WTC11 (cell line): Measurements from ENCODE around the gene MRPS23.

Experiments used
- CTCF ChIP-seq: fragments of 200-600 bp; IDR thresholded peaks from 2 replicates; pipeline ENCODE4 v1.8.0; 2022; ENCODE audit warnings: antibody characterized with exemption
- NFE2L1 ChIP-seq: sonication (generic); formaldehyde crosslinking; IDR thresholded peaks from 2 replicates; pipeline ENCODE4 v1.8.1; 2023; ENCODE audit warnings: missing genetic modification reagents
- PRDM15 ChIP-seq: sonication (generic); formaldehyde crosslinking; IDR thresholded peaks from 2 replicates; pipeline ENCODE4 v1.8.0; 2022; ENCODE audit warnings: missing genetic modification reagents
- SP1 ChIP-seq: sonication (generic); formaldehyde crosslinking; conservative IDR thresholded peaks from 2 replicates; pipeline ENCODE4 v1.8.1; 2022; ENCODE audit warnings: missing genetic modification reagents
- ZNF263 ChIP-seq: sonication (generic); formaldehyde crosslinking; IDR thresholded peaks from 2 replicates; pipeline ENCODE4 v1.8.1; 2022; ENCODE audit warnings: low read depth, mild to moderate bottlenecking, moderate library complexity, missing genetic modification reagents
- ZNF281 ChIP-seq: sonication (generic); formaldehyde crosslinking; IDR thresholded peaks from 2 replicates; pipeline ENCODE4 v1.8.0; 2023; ENCODE audit warnings: mild to moderate bottlenecking, missing genetic modification reagents

DNA sequence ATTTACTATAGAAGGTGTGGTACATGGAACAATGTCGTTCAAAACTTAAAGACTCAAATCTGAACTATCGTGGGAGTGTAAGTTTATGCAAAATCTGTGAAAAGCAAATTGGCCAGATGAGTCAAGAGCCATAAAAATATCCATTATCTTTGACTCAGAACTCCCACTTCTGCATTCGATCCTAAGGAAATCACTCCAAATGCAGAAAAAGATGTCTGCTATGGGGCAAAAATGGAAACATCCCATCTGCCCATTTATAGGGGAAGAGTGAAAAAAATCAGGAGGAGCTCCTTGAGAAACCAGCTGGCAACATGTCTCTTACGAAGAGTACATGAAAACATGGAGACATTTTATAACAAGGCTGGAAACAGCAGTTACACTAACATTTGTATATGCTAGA, 61.1 kb downstream of the MRPS23 start:
- no peak for TF ChIP-seq SP1 (CRISPR knock-in tag)
- TF ChIP-seq ZNF263 (CRISPR knock-in tag) = no peak
- TF ChIP-seq ZNF281 (CRISPR knock-in tag) = no peak
- no peak for TF ChIP-seq CTCF
- TF ChIP-seq NFE2L1 (CRISPR knock-in tag) = no peak
- no peak for TF ChIP-seq PRDM15 (CRISPR knock-in tag)
